ENCODE data around the gene SLC9A7. TPM values are rescaled to one million over a fixed set of nuclear protein-coding genes. Genes with fewer than 3 reads are reported as not detected.

Gene SLC9A7
- total and polyA plus RNA-seq, 2 of the 13 experiments (the other 11 are each of a cell fraction or from before 2014, with no cell fraction given), result 5.8 to 7.2 TPM

- TF ChIP-seq TFDP2 (CRISPR knock-in tag; IDR thresholded peaks at IDR 0.05), result no peak
- TF ChIP-seq ARID4A (CRISPR knock-in tag; IDR thresholded peaks at IDR 0.05; ENCODE audit: borderline replicate concordance), result no peak
- TF ChIP-seq SOX6 (IDR thresholded peaks at IDR 0.05), result no peak
- TF ChIP-seq SOX6 (CRISPR knock-in tag; IDR thresholded peaks at IDR 0.05), result 0 out of 2 replicates have a peak, but pooled peaks have one; percentile 5
- no peak for TF ChIP-seq TEAD2 (CRISPR knock-in tag; IDR thresholded peaks at IDR 0.05)
- TF ChIP-seq, protein P1, sequence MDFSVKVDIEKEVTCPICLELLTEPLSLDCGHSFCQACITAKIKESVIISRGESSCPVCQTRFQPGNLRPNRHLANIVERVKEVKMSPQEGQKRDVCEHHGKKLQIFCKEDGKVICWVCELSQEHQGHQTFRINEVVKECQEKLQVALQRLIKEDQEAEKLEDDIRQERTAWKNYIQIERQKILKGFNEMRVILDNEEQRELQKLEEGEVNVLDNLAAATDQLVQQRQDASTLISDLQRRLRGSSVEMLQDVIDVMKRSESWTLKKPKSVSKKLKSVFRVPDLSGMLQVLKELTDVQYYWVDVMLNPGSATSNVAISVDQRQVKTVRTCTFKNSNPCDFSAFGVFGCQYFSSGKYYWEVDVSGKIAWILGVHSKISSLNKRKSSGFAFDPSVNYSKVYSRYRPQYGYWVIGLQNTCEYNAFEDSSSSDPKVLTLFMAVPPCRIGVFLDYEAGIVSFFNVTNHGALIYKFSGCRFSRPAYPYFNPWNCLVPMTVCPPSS (IDR thresholded peaks at IDR 0.05), result no peak
- TF ChIP-seq RFX5 (IDR thresholded peaks at IDR 0.05; ENCODE audit: low read depth, low read length), result no peak
- TF ChIP-seq ZBTB4 (CRISPR knock-in tag; IDR thresholded peaks at IDR 0.05; ENCODE audit: borderline replicate concordance), result no peak
- no peak for TF ChIP-seq WIZ (CRISPR knock-in tag; IDR thresholded peaks at IDR 0.05)
- TF ChIP-seq ZNF225 (CRISPR knock-in tag; IDR thresholded peaks at IDR 0.05), result no peak
- TF ChIP-seq ZNF510 (CRISPR knock-in tag; IDR thresholded peaks at IDR 0.05; ENCODE audit: low read depth), result no peak
- TF ChIP-seq ZNF205 (CRISPR knock-in tag; IDR thresholded peaks at IDR 0.05), result 0 out of 2 replicates have a peak, but pooled peaks have one; percentile 24
- TF ChIP-seq ZNF720 (CRISPR knock-in tag; IDR thresholded peaks at IDR 0.05), result no peak
- no peak for TF ChIP-seq SUZ12 (IDR thresholded peaks at IDR 0.05; ENCODE audit: low read depth, low read length)
- TF ChIP-seq ZNF501 (CRISPR knock-in tag; IDR thresholded peaks at IDR 0.05), result 0 out of 2 replicates have a peak, but pooled peaks have one; percentile 0
- TF ChIP-seq CENPBD1 (CRISPR knock-in tag; IDR thresholded peaks at IDR 0.05; ENCODE audit: borderline replicate concordance, low read depth), result no peak
- TF ChIP-seq ZNF850 (CRISPR knock-in tag; conservative IDR thresholded peaks at IDR 0.05), result no peak
Measured at GRCh38 chrX:46573331-46573891, 185.5 kb downstream of the SLC9A7 start, which contains the start of gene CHST7 (continued).

Data from HepG2 (cell line).